HepG2 (cell line): ENCODE results near the gene SMIM36. TPM values are rescaled to one million over a fixed set of nuclear protein-coding genes. Genes with fewer than 3 reads are reported as not detected.

ENCODE experiments used
- ATAC-seq: fragments of 200-7000 bp; cut with Tn5 transposase; 3 replicates; pipeline ENCODE4 v1.9.1; 2020; ENCODE audit warnings: mild to moderate bottlenecking, moderate library complexity
- BruUV-seq: library from RNA; stranded (reverse); fragments of 400-500 nt; replicated peaks from 2 replicates; lab custom pipeline; 2021; lab: Mats Ljungman, UMichigan
- CTCF ChIA-PET: fragments of 300-600 bp; formaldehyde crosslinking; extraction: SDS; loops from one replicate; lab custom pipeline; 2021; ENCODE audit warnings: low total read pairs, inconsistent platforms, low intra/inter-chr PET ratio; lab: Yijun Ruan, JAX
- POLR2A ChIA-PET: fragments of 350-600 bp; sonication (Branson Sonifier 250); formaldehyde crosslinking; loops from one replicate; lab custom pipeline; 2020; ENCODE audit warnings: antibody characterized with exemption, inconsistent platforms; lab: Yijun Ruan, JAX
- DNase-seq: peaks from one replicate; pipeline ENCODE4 v3.0.0-alpha.2; 2015; ENCODE audit warnings: low spot score
- FAIRE-seq: peaks from 3 replicates; lab custom pipeline; 2011; peaks lifted over from hg19 to GRCh38; lab: Jason Lieb, UNC
- H2AFZ ChIP-seq: one replicate; pipeline ENCODE4 v1.6.1; 2011; ENCODE audit warnings: low read length, inconsistent platforms
- H3K27ac ChIP-seq: fragments of 300-600 bp; 3 replicates; pipeline ENCODE4 v1.8.0; 2011; ENCODE audit warnings: mixed run types, mild to moderate bottlenecking, mixed read lengths, low read length, inconsistent platforms; ENCODE audit not compliant: insufficient read depth; ENCODE audit errors: extremely low read length
- H3K27me3 ChIP-seq, 2 experiments: fragments of 200-600 bp in 1 of 2; 2 replicates in 1 of 2; 3 replicates in 1 of 2; pipeline versions ENCODE4 v1.6.0 to v1.8.0; 2011; ENCODE audit warnings: low read length in 2 of 2, mild to moderate bottlenecking in 2 of 2, moderate library complexity in 2 of 2, inconsistent platforms in 1 of 2; ENCODE audit not compliant: insufficient read depth in 2 of 2, control insufficient read depth in 1 of 2
- H3K36me3 ChIP-seq, 2 experiments: fragments of 200-600 bp in 1 of 2; replicated peaks in 1 of 2; 2 replicates in 1 of 2; 3 replicates in 1 of 2; pipeline versions ENCODE4 v1.5.1 to v1.8.0; 2011; ENCODE audit warnings: low read length in 2 of 2, inconsistent platforms in 1 of 2; ENCODE audit not compliant: insufficient read depth in 2 of 2, control insufficient read depth in 1 of 2
- H3K4me1 ChIP-seq: 2 replicates; pipeline ENCODE4 v1.5.1; 2012; ENCODE audit warnings: low read length, inconsistent platforms; ENCODE audit not compliant: insufficient read depth
- H3K4me2 ChIP-seq: 2 replicates; pipeline ENCODE4 v1.6.0; 2011; ENCODE audit warnings: low read depth, low read length, inconsistent platforms
- H3K4me3 ChIP-seq, 3 experiments: fragments of 200-600 bp in 1 of 3; sonication (generic), shearing (Covaris generic) in 1 of 3; replicated peaks in 1 of 3; 2 replicates each; pipeline ENCODE4 v1.5.1; 2011 to 2016; ENCODE audit warnings: low read length in 3 of 3, inconsistent platforms in 2 of 3, low read depth in 2 of 3, mild to moderate bottlenecking in 2 of 3, control low read depth in 1 of 3, mixed read lengths in 1 of 3; ENCODE audit not compliant: insufficient read depth in 1 of 3
- H3K79me2 ChIP-seq: one replicate; pipeline ENCODE4 v1.6.1; 2011; ENCODE audit warnings: low read length, inconsistent platforms; ENCODE audit not compliant: insufficient read depth
- H3K9ac ChIP-seq: 2 replicates; pipeline ENCODE4 v1.6.0; 2011; ENCODE audit warnings: mild to moderate bottlenecking, low read depth, low read length, inconsistent platforms; ENCODE audit not compliant: insufficient read depth
- H3K9me3 ChIP-seq: 2 replicates; pipeline ENCODE4 v1.5.1; 2012; ENCODE audit warnings: mild to moderate bottlenecking, low read length
- H4K20me1 ChIP-seq: 2 replicates; pipeline ENCODE4 v1.6.0; 2011; ENCODE audit warnings: inconsistent platforms, mild to moderate bottlenecking, low read length, moderate library complexity; ENCODE audit not compliant: insufficient read depth
- CBX2 ChIP-seq, 2 experiments: fragments of 200-600 bp in 1 of 2; sonication (generic); formaldehyde crosslinking in 1 of 2; IDR thresholded peaks; 2 replicates each; pipeline versions ENCODE4 v1.7.0 to v1.8.1; 2018 to 2022; ENCODE audit warnings: low read depth in 2 of 2, low read length in 1 of 2, mild to moderate bottlenecking in 1 of 2, missing genetic modification reagents in 1 of 2
- CEBPB ChIP-seq: IDR thresholded peaks from 2 replicates; pipeline ENCODE4 v1.6.1; 2011; ENCODE audit warnings: low read depth, low read length, improper control_type of control experiment, borderline replicate concordance
- CREB1 ChIP-seq, 2 experiments: fragments of 450-650 bp in 1 of 2; IDR thresholded peaks; 2 replicates each; pipeline ENCODE4 v1.6.1; 2016 to 2017; ENCODE audit warnings: control low read depth in 1 of 2, mild to moderate bottlenecking in 1 of 2, missing compliant biosample characterization in 1 of 2, missing genetic modification characterization in 1 of 2
- GFI1 ChIP-seq: sonication (generic); formaldehyde crosslinking; IDR thresholded peaks from 2 replicates; pipeline ENCODE4 v1.5.0; 2020; ENCODE audit warnings: missing genetic modification reagents, mild to moderate bottlenecking, borderline replicate concordance
- HINFP ChIP-seq: sonication (generic); formaldehyde crosslinking; IDR thresholded peaks from 2 replicates; pipeline ENCODE4 v1.4.0; 2020; ENCODE audit warnings: low read depth, mild to moderate bottlenecking, missing genetic modification reagents
- SOX6 ChIP-seq, 2 experiments: fragments of 450-650 bp in 1 of 2; sonication (generic) in 1 of 2; formaldehyde crosslinking in 1 of 2; IDR thresholded peaks; 2 replicates each; pipeline versions ENCODE4 v1.4.0 to v1.6.1; 2017 to 2020; ENCODE audit warnings: antibody characterized with exemption in 1 of 2, mild to moderate bottlenecking in 1 of 2, missing genetic modification reagents in 1 of 2
- ZNF329 ChIP-seq: sonication (generic); formaldehyde crosslinking; IDR thresholded peaks from 2 replicates; pipeline ENCODE4 v1.9.0; 2021; ENCODE audit warnings: low read depth, mild to moderate bottlenecking, missing genetic modification reagents
- WGBS: methylation state at CpG from one replicate; pipeline ENCODE4 v1.1.6; 2017; ENCODE audit warnings: low lambda C conversion rate; 5-methylcytosine and 5-hydroxymethylcytosine counted together
- in situ Hi-C: cut with HindIII; loops from 2 replicates; pipeline ENCODE4 v1.10.0; 2017; ENCODE audit warnings: low pct_unique_long_range_greater_than_20kb; ENCODE audit not compliant: extremely low pct_ligation_motif_present
- intact Hi-C: fragments of 100-400 bp; cut with micrococcal nuclease; formaldehyde crosslinking; loops from one replicate; pipeline ENCODE4 v1.10.0; 2022; ENCODE audit not compliant: unreplicated experiment
- polyA plus RNA-seq, 8 experiments: library from polyadenylated mRNA; depleted of rRNA in 3 of 8; stranded (reverse) in 7 of 8; unstranded in 1 of 8; fragments of >200 nt; fragmentation: Illumina TruSeq in 4 of 8; extraction: Trizol in 4 of 8; gene quantifications; 2 replicates each; pipeline versions ENCODE4 v1.2.1 to v1.2.3, GENCODE V29; 2011 to 2016; ENCODE audit warnings: low read depth in 4 of 8, missing spikeins in 1 of 8, mixed read lengths in 1 of 8; ENCODE audit not compliant: insufficient read depth in 1 of 8
- total RNA-seq, 5 experiments: library from RNA; depleted of rRNA; stranded (reverse); fragments of >200 nt; fragmentation: Illumina TruSeq; extraction: Trizol; gene quantifications; 2 replicates each; pipeline ENCODE4 v1.2.3, GENCODE V29; 2016; ENCODE audit warnings: low read depth in 1 of 5

Gene SMIM36
- total and polyA plus RNA-seq, 2 of the 13 experiments (the other 11 are each of a cell fraction or from before 2014, with no cell fraction given), result not detected

GRCh38 chr17:55496094-55496881 is 15.0 kb downstream of the SMIM36 start (continued):
- TF ChIP-seq CEBPB (peak; percentile 72), ZNF329 (CRISPR knock-in tag) (no peak), SOX6 (IDR thresholded peaks at IDR 0.05) (no peak), SOX6 (CRISPR knock-in tag; IDR thresholded peaks at IDR 0.05) (0 out of 2 replicates have a peak, but pooled peaks have one; percentile 19), GFI1 (CRISPR knock-in tag) (no peak), CREB1 (IDR thresholded peaks at IDR 0.05) (peak; percentile 68; the same call in 1 of the 2 replicates), CREB1 (CRISPR knock-in tag; IDR thresholded peaks at IDR 0.05) (peak; percentile 37; the same call in 1 of the 2 replicates)

GRCh38 chr17:55495239-55495638 is 16.0 kb downstream of the SMIM36 start:
- DNase-seq, result no peak
- in situ Hi-C loops, result no loop called here
- FAIRE-seq, result no peak
- Histone ChIP-seq H3K4me2 (no peak overlapping the region), H3K9ac (no peak overlapping the region), H3K4me3 (no peak overlapping the region), H3K4me1 (peaks cover 42% of the 10 kb centered on the region), H2AFZ (no peak overlapping the region), H3K27ac (no peak overlapping the region), H3K36me3 (no peaks in the 10 kb centered on the region), H3K9me3 (no peaks in the 10 kb centered on the region), H3K79me2 (no peaks in the 10 kb centered on the region), H3K27me3 (no peaks in the 10 kb centered on the region), H4K20me1 (no peaks in the 10 kb centered on the region)
- no TSS peak for BruUV-seq
- TF ChIP-seq CBX2 (IDR thresholded peaks at IDR 0.05; ENCODE audit: low read depth, low read length), result no peak
- no peak for TF ChIP-seq CBX2 (CRISPR knock-in tag; IDR thresholded peaks at IDR 0.05; ENCODE audit: low read depth)
- no peak for TF ChIP-seq HINFP (CRISPR knock-in tag)
- intact Hi-C loops, result loop anchor here (5.0 kb wide), 1 partner anchor 38 kb away; no protein-coding TSS in a partner anchor
- ATAC-seq, result no peak; the same call in 2 of the 3 replicates
- CTCF ChIA-PET, result no interaction called here
- POLR2A ChIA-PET, result no interaction called here
- WGBS, result 86% methylated on average over 3 of the region's 3 CpGs
